GM12874 (cell line): ENCODE measurements around the gene ACTR3C.

ENCODE experiments used
- TF ChIP-seq, protein P1 (sequence below): IDR thresholded peaks from 2 replicates; pipeline ENCODE4 v1.5.1; 2011; ENCODE audit warnings: low read depth, mild to moderate bottlenecking, control low read depth, low read length, moderate library complexity; ENCODE audit not compliant: insufficient read depth

The ACTR3C gene

DNA sequence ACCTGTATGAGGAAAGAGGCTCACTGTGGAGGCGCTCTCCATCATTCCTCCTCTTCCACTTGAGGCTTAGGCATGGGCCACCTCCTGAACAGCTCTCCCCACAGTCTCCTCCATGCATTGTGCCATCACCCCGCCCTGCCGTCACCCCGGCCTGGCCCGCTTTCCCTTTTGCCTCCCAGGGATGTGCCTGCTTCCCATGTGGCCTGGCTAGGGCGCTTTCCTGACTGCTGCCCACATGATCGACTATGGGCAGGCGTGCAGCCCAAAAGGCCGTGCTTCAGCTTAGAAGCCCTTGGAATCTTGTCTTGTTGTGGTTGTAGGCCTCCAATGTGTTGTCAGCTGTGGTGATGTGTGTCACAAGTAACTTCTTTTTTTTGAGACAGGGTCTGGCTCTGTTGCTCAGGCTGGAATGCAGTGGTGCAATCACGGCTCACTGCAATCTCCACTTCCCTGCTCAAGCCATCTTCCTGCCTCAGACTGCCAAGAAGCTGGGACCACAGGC lies 1.8 kb upstream of the ACTR3C start:
- TF ChIP-seq, protein P1, sequence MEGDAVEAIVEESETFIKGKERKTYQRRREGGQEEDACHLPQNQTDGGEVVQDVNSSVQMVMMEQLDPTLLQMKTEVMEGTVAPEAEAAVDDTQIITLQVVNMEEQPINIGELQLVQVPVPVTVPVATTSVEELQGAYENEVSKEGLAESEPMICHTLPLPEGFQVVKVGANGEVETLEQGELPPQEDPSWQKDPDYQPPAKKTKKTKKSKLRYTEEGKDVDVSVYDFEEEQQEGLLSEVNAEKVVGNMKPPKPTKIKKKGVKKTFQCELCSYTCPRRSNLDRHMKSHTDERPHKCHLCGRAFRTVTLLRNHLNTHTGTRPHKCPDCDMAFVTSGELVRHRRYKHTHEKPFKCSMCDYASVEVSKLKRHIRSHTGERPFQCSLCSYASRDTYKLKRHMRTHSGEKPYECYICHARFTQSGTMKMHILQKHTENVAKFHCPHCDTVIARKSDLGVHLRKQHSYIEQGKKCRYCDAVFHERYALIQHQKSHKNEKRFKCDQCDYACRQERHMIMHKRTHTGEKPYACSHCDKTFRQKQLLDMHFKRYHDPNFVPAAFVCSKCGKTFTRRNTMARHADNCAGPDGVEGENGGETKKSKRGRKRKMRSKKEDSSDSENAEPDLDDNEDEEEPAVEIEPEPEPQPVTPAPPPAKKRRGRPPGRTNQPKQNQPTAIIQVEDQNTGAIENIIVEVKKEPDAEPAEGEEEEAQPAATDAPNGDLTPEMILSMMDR, result no peak

DNA sequence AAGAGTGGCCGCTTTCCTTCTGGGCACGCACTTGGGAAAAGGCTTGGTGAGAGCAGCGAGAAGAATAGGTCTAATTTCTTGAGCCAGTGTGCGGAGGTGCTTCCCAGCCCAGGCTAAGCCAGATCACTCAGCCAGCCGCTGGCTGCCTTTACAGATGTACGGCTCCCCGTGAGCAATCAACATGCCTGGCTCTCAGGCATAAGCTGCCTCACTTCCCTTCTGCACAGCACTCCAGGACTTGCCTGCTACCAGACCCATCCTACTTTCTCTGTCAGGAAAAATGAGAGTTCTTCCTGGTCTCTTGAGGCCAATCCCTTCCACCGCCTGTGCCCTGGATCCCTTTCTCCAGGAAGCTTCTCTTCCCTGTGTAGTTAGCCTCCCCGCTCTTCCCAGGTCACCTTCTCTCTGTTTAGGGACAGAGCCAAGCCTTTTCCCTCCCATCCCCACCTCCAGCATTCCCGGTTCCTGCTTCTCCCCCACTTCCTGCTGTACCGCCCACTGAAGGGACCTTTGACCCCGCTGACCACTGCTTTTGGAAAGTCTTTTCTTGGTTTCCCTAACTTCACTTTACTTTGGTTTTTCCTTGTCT lies 1.1 kb upstream of the ACTR3C start:
- TF ChIP-seq, protein P1, result no peak

GRCh38 chr7:150323682-150324372 lies 482 bp upstream of the ACTR3C start:
- TF ChIP-seq, protein P1, result no peak

GRCh38 chr7:150322114-150322832 lies 1.1 kb downstream of the ACTR3C start:
- TF ChIP-seq, protein P1, result no peak

DNA sequence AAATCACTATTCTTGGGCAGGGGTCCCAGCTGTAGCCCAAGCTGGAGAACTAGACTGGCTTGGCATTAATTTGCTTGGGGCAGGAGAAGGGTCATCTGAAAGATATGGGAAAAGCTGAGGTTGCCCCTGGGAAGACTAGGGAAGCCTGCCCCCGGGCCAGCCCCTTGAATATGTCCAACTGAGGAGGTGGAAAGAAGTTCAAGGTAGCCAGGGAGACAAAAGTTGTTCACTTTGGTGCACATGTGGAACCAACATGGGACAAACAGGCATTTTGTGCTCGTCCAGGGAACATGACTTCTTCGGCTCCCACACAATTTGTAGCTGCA lies 1.6 kb downstream of the ACTR3C start:
- TF ChIP-seq, protein P1, result no peak

DNA sequence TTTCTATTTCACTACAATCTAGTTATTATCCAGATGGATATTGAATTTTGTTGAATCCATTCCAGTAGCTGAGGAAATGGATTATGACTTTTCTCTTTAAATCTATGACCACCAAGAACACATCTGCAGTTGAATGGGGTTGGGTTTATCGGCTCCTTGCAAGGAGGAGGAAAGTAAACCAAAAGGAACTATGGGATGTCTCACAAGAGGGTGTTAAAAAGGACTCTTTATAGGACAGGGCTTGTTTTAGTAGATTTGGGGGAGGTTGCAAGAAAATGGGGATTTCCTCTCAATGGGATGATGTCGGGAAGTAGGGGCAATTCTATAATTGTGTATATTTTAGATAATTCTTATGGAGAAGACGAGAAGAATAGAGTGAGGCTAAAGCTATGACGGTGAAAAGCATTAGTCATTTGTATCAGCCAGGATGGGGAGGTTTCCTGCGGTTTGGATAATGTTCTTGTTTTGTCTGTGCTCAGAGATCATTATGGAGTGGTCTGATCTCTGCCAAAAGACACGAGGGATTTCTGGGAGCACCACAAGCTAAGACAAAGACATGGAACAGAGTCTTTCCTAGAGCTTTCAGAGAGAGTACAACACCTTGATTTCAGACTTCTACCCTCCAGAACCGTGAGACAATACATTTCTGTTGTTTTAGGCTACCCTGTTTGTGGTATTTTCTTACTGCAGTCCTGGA lies 5.4 kb downstream of the ACTR3C start:
- TF ChIP-seq, protein P1, result no peak
